22Rv1 (cell line): ENCODE measurements around the gene MIPOL1.

Source experiments
- ZFX ChIP-seq: fragments of 450-650 bp; IDR thresholded peaks from 2 replicates; pipeline ENCODE4 v1.6.1; 2017; ENCODE audit warnings: antibody characterized with exemption, borderline replicate concordance
- TF ChIP-seq, protein P1 (sequence below): fragments of 450-650 bp; IDR thresholded peaks from 2 replicates; pipeline ENCODE4 v1.5.1; 2017; ENCODE audit warnings: mild to moderate bottlenecking

DNA sequence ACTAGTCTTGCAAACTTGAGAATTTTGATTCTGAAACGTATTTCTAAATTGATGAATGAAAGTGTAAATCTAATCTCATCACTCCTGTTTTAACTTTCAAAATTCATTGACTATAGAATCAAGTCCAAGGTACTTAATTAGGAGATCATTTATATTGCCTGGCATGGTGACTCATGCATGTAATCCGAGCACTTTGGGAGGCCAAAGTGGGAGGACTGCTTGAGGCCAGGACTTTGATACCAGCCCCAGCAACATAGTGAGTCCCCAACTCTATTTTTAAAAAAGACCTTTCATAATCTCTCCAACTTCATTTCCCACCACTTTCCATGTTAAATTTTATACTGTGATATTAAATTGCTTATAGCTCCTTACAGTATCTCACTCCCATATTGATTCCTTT is 3.0 kb upstream of the MIPOL1 start:
- TF ChIP-seq, protein P1, sequence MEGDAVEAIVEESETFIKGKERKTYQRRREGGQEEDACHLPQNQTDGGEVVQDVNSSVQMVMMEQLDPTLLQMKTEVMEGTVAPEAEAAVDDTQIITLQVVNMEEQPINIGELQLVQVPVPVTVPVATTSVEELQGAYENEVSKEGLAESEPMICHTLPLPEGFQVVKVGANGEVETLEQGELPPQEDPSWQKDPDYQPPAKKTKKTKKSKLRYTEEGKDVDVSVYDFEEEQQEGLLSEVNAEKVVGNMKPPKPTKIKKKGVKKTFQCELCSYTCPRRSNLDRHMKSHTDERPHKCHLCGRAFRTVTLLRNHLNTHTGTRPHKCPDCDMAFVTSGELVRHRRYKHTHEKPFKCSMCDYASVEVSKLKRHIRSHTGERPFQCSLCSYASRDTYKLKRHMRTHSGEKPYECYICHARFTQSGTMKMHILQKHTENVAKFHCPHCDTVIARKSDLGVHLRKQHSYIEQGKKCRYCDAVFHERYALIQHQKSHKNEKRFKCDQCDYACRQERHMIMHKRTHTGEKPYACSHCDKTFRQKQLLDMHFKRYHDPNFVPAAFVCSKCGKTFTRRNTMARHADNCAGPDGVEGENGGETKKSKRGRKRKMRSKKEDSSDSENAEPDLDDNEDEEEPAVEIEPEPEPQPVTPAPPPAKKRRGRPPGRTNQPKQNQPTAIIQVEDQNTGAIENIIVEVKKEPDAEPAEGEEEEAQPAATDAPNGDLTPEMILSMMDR = no peak
- no peak for TF ChIP-seq ZFX
